Amniotic epithelial cell (primary cell): ENCODE measurements around the gene CYTH2.
A peak's percentile ranks its signal among the peaks of the same experiment; 100 is the strongest.
"Not testable (repeated sequence)": the region's sequence is repeated elsewhere in the genome, so short reads cannot be mapped to it uniquely, and the experiment has no call there.

ENCODE experiments used
- DNase-seq: peaks from one replicate; pipeline ENCODE4 v3.0.0-alpha.2; 2010; ENCODE audit warnings: low read depth

CYTH2 gene

DNA sequence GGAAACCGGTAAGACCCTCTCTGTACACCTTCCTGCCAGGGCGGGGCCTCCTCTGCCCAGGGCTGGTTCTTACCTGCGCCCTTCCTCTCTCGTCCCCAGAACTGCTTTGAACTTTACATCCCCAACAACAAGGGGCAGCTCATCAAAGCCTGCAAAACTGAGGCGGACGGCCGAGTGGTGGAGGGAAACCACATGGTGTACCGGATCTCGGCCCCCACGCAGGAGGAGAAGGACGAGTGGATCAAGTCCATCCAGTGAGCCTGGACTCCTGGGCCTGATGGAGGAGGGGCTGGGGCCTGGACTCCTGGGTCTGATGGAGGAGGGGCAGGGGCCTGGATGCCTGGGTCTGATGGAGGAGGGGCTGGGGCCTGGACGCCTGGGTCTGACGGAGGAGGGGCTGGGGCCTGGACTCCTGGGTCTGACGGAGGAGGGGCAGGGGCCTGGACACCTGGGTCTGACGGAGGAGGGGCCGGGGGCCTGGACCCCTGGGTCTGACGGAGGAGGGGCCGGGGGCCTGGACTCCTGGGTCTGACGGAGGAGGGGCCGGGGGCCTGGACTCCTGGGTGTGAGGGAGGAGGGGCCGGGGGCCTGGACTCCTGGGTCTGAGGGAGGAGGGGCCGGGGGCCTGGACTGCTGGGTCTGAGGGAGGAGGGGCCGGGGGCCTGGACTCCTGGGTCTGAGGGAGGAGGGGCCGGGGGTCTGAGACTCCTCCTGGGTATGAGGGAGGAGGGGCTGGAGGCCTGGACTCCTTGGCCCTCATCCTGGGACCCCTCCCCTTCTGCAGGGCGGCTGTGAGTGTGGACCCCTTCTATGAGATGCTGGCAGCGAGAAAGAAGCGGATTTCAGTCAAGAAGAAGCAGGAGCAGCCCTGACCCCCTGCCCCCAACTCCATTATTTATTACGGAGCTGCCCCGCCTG is 9.4 kb downstream of the CYTH2 start:
- no peak for DNase-seq

DNA sequence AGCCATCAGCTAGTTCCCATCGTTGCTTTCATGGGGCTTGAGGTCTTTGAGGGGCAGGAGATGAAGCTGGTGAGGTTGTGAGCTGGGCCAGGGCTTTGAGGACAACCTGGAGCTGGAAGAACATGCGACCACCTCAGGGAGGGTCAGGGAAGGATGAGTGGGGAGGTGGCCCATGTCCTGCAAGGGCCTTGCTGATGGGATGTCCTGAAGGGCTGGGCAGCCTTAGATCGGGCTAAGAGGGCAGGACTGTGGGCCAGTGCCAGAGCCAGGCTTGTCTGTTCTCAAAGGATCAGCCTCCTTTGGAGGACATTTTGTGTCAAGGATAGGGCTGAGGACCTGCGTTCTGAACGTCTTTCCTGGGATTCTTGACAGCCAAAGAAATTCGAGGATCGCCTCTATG is 10.5 kb downstream of the CYTH2 start:
- no peak for DNase-seq

DNA sequence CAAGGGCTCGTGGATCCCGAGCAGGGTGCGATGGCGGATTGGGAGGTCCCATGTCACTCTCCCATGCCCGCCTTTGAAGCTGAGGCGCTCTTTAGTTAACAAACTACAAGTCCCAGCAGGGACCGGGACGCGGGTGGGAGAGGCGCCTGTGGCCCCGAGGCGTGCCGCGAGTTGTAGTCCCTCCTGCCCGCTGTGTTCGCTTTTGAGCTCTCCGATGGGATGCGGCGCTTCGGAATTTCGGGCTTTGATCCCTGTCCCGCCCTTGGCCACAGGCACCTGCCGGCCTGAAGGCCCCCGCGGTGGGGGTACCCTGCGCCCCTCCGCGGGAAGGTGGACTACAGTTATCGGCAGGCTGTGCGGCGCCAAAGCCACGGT is 11.0 kb downstream of the CYTH2 start:
- DNase-seq, result no peak

DNA sequence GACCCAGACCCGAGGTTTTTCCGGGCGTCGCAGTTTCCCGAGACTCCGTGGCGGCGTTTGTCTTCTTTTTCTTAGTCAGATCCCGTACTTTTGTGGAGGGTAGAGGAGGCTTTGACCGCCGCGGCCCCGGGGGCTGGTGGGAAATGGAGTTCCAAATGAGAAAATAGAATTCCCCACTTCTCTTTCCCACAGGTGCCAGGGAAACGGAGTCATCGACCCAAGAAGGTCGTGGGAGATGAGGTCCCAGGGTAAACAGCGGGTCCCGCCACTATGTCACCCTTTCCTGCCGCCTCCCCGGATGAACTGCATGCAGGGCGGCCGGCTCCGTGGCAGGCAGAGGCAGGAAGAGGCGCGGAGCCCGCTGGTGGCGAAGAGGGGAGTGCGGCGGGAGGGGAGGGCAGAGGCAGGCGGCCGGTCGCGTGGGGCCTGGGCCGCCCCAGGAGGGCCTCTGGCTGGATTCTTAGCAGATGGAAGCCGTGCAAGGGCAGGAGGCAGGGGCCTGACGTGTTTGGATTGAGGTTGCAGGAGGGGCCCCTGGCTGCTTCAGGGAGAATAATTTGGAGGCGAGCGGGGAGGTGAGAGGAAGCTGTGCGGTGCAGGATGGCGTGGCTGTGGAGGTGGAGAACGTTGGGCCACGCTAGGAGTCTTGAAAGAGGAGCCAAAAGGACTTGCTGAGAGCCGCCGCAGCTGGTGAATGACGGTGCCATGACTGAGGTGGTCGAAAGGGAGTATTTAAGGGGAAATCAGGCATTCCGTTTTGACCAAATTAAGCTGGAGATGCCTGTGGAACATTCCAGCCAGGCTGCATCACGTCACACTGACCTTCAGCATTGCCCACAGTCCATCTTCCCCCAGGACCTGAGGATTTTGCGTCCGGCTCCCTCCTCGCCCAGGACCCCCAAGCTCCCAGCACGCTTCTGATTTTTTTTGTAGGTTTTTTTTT is 11.7 kb downstream of the CYTH2 start:
- peak; percentile 74 for DNase-seq

DNA sequence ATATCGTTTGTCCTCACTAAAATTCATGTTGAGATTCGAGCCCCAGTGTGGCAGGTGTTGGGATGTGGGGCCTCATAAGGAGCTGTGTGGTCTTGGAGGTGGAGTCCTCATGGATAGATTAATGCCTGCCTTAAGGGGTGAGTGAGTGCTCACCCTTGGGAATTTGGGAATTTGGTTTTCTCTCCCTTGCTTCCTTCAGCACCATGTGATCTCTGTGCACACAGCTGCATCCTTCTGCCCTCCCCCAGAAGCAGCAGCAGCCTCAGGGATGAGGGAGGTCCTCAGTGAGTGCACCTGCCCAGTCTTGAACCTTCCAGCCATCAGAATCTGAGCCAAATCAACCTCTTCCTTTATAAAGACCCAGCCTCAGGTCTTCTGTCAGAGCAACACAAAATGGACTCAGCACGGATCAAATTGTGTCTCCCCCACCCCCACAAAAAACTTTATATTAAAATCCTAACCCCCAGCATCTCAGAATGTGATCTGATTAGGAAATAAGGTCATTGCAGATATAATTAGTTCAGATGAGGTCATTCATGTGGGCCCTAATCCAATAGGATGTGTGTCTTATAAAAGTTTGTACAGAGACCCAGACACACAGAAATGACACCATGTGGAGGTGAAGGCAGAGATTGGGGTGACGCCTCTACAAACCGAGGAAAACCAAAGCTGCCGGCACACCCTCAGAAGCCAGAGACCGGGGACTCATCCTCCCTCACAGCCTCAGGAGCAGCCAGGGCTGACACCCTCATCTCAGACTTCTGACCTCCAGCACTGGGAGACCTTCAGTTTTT is 12.9 kb downstream of the CYTH2 start:
- DNase-seq, result no peak

DNA sequence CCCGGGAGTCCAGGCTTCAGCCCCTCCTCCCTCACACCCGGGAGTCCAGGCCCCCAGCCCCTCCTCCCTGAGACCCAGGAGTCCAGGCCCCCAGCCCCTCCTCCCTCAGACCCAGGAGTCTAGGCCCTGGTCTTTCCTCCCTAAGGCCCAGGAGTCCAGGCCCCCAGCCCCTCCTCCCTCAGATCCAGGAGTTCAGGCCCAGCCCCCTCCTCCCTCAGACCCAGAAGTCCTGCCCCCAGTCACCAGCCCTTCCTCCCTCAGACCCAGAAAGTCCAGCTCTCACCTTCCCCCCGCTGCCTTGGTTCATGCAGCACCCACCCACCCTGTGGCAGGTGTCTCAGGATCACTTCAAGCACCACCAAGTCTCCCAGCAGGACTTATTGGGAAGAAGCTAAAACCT is 14.1 kb downstream of the CYTH2 start:
- no peak for DNase-seq

DNA sequence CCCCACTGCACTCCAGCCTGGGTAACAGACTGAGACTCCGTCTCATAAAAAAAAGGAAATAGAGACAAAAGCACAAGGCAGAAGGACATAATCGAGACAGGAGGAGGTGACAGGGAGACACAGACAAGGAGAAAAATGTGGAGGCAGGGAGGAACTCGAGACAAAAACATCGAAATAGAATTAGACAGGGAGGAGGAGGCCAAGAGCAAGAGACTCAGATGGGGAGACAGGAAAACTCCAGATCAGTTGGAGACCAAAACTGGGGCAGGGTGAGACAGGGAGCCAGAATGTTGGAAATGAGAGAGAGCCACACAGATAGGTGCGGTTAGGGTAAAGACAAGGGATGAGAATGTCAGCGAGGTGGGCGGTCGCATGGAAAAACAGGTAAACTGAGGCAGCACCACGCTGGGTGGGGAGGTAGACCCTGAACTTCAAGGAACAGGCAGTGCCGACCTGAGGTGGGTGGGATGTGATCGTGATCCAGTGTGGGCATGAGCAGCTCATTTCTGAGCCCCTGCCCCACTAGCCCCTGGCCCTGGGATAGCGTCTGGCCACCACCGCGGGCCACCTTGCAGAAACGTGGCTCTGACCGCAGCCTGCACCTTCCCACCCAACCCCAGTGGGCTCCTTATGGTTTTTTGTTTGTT is 15.2 kb downstream of the CYTH2 start:
- DNase-seq, result no peak

DNA sequence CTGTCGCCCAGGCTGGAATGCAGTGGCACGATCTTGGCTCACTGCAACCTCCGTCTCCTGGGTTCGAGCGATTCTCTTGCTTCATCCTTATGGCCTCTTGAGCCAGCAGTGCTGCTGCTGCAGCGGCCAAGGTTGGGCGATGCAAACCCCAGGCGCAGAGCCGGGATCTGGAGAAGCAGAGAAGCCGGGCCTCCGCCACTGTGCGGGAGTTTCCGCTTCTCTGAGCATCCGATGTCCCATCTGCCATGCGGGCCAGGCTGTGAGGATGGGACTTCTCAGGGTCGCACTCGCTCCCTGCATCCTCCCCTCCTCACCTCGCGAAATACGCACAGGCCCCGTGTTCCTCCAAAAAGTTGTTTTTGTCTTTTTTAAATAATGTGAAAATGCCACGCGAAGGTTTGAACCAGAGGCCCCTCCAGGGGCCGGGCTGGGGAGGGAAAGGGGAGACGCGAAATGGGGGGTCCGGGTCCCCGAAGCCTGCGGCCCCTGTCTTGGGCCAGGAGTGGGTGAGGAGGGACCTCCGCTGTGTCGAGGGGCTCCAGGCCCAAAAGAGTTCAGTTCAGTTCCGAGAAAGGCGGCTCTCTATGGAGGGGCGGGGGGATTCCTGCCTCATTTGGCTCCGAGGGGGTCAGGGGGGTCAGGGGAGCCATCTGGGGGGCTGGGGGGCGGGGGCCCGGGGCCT is 15.9 kb downstream of the CYTH2 start:
- no peak for DNase-seq

DNA sequence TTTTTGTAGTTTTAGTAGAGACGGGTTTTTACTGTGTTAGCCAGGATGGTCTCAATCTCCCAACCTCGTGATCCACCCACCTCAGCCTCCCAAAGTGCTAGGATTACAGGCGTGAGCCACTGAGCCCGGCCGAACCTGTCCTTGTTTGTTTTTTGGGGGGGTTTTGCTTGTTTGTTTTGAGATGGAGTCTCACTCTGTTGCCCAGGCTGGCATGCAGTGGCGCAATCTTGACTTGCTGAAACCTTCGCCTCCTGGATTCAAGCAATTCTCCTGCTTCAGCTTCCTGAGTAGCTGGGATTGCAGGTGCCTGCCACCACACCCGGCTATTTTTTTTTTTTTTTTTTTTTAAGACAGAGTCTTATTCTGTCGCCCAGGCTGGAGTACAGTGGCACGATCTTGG is 17.5 kb downstream of the CYTH2 start:
- DNase-seq, result not testable (repeated sequence)

DNA sequence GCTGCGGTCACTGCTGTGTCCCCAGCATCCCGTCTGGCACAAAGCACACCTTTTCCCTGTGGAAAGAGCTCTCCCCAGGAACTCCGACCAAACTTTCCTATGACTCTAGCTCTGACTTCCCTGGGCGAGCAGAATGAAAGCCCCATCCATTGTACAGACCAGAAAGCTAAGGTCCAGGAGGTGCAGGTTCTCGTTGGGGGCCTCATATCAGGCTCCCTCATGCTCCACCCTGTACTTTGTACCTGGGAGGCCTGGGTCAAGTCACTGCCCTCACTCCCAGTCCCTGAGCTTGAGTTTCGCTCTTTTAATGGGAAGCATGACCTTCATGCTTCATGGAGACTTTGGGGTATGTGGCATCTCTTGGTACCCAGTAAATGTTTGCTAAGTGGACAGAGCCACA is 18.4 kb downstream of the CYTH2 start:
- no peak for DNase-seq

DNA sequence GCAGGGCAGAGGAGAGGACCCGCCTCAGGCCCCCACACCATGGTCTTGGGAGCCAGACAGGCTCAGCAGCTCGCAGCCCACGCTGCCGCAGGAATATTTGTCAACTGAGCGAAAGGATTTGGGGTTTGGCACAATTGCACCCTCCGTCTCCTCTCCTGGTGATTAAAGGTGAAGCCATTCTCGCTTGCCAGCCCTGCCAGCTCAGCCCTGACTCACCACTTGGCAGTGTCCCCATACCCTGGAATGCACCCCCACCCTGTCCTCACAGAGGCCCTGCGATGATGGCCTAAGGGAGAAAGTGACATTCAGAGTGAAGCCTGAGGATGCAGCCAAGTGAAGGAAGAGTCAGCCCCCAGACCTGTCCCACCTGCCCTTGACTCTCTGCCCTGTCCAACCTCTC is 18.8 kb downstream of the CYTH2 start:
- peak; percentile 51 for DNase-seq

DNA sequence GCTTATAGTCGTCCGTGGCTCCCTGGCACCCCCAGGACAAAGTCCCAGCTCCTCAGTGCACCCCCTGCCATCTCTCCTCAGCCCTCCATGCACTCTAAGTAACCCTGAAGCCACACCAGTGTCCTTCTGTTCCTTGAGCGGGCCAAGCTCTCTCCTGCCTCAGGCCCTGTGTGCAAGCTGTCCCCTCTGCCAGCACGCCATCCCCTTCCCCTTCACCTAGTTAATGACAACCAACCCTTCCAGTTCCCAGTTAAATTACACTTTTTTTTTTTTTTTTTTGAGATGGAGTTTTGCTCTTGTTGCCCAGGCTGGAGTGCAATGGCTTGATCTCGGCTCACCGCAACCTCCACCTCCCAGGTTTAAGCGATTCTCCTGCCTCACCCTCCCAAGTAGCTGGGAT is 19.3 kb downstream of the CYTH2 start:
- DNase-seq, result not testable (repeated sequence)

DNA sequence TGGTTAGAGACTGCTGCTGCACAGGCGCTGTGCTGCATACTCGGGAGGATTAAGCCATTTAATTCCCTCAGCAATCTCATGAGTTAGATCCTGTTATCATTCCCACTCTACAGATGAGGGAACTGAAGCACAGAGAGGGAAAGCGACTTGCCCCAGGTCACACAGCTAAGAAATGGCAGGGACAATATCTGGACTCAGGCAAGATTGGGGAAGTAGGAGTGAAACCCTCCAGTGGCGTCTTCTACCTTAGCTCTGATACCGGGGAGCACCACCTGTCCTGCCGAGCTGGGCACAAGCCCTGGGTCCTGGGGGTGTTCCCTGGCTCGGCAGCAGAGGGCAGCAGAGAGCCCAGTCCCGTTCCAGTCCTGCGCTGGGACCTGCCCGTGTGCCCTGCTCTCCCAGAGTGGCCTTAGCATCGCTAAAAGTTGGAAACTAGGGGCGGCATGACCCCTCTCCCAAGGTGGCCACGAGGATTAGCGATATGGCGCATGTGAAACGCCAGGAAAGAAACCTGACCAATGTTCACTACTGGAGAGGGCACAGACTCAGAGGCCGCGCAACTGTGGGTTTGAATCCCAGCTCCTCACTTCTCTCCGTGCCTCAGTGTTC is 20.5 kb downstream of the CYTH2 start:
- DNase-seq, result no peak

DNA sequence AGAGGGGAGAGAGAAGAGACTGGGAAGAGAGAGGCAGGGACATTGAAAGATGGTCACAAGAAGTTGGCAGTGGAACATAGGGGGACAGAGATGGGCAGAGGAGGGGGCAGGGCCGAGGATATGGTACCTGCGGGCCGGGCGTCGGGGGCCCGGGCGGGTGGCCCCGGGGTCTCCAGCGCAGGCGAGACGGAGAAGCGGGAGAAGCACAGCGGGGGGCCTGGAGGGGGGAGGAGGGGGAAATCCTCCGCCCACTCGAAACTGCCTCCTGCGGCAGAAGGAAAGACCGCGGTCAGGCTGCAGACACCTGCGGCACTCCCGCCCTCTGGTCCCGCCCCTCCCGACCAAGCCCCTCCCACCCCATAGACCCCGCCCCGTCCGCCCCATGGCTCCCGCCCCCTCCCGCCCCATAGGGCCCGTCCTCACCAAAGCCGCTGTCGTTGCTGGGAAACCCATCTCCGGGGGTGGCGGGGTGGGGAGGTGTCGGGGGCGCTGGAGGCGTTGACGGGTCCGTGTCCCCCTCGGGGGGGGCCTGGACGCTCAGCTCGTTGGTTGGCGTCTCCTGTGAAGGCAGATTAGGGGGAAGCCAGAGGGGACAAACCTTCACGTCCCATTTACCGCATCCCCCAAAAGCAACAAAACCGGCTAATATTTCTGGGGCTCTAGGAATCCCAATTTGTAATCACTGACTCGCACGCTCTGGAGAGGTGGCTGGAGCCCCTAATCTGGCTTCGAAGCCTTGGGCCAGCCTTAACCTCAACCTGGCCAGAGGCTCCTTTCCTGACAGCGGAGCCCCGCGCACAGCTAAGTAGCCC is 22.0 kb downstream of the CYTH2 start:
- DNase-seq, result no peak

DNA sequence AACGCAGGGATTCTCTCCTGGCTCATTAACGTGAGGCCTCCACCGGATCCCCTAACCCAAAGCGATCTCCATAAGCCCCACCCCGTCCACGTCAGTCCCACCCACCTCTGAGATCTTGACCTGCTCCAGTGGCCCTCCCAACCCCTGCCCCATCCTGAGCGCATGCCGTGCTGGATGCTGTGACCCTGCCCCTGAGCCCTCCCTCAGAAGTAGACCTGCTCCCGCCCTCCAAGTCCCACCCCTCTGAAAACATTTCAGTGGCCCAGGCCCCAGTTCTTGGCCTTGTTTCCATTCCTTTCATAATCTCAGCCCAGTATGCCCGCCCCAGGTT is 22.6 kb downstream of the CYTH2 start:
- no peak for DNase-seq

DNA sequence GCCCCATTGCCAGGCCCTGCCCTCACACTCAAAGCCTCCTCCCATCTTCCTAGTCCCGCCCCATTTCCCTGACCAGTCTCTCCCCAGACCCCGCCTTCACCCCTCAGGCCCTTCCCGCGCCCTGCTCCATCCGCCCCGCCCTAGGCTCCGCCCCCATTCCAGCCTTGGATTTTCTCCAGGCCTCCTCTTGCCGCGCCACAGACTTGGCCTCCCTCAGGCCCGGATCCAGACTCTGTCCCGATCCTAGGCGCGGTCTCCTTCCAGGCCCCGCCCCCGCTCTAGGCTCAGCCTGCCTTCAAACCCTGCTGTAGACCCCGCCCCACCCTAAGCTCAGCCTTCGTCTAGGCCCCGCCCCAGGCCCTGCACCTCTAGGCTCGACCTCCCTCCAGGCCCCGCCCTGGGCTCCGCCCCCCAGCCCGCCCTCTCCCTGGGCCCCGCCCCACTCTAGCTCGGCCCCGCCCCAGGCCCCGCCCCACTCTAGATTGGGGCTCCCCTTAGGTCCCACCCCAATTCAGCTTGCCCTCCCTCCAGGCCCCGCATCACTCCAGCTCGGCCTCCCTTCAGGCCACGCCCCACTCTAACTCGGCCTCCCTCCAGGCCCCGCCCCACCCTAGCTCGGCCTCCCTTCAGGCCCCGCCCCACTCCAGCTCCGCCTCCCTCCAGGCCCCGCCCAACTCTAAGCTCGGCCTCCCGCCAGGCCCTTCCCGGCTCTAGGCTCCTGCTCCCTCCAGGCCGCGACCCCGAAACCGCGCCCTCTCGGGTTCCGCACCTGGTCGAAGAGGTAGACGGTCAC is 24.0 kb downstream of the CYTH2 start:
- peak; percentile 98 for DNase-seq

DNA sequence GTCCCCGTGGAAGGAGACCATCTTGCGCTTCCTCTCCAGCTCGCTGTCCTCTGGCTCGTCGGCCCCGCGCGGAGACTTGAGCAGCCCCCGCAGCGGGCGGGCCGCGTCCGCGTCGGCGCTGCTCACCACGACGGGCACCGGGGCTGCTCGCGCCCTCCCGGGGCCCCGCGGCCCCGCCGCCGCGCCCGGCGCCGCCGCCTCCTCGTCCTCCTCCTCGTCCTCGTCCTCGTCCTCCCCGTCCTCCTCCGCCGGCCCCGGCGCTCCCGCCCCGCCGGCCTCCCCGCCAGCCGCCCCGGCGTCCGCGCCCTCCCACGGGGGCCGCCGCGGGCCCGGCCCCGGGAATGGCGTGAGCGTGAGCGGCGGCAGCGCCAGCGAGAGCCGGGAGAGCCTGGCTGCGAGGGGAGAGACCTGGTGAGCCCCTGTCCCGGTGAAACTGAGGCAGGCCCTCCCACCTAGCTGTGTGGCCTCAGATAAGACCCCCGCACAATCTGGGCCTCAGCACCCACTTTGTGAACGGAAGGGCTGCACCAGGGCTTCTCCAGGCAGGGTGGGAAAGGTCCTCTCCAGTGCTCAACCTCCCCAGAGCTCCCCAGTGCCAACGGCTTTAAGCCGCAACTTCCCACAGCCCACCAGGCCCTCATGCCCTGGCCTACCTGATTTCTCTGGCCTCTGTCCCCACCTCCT is 24.7 kb downstream of the CYTH2 start:
- DNase-seq, result no peak

DNA sequence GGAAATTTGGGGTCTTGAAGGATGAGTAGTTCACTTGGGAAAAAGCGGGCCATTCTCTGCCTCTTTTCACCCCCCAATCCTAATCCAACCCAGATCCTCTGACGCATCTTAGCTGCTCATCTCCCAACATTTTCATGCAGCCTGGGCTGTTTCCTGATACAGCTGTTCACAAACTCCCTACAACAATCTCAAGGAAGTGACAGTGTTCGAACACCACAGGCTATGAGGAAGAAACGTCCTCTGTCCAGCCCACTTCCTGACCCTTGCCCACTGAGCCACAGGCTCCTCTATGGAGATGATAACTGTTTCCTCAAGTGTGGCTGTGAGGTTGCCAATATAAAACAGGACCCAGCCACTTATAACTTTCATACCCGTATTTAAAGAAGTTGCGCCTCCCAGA is 26.2 kb downstream of the CYTH2 start:
- DNase-seq, result no peak
